GM18519 (cell line): ENCODE measurements around the gene HNF4A.

ENCODE experiments used
- ATAC-seq: cut with Tn5 transposase; IDR thresholded peaks from one replicate; pipeline ENCODE4 v1.9.1; 2021; ENCODE audit warnings: mild to moderate bottlenecking, moderate library complexity; ENCODE audit not compliant: unreplicated experiment, low FRiP score

The HNF4A gene

GRCh38 chr20:44419131-44419844 is 63.8 kb downstream of the HNF4A start:
- no peak for ATAC-seq

GRCh38 chr20:44420497-44420896 is 65.0 kb downstream of the HNF4A start:
- ATAC-seq = no peak

GRCh38 chr20:44422083-44422482 is 66.6 kb downstream of the HNF4A start:
- ATAC-seq = no peak

- ATAC-seq = no peak
Observed at GRCh38 chr20:44423480-44423879, 68.0 kb downstream of the HNF4A start.

GRCh38 chr20:44424039-44424495 is 68.6 kb downstream of the HNF4A start:
- ATAC-seq = no peak

GRCh38 chr20:44425923-44426322 is 70.4 kb downstream of the HNF4A start:
- ATAC-seq = no peak

GRCh38 chr20:44426879-44427790 is 71.6 kb downstream of the HNF4A start:
- ATAC-seq = no peak

GRCh38 chr20:44427804-44428173 is 72.3 kb downstream of the HNF4A start:
- no peak for ATAC-seq

- no peak for ATAC-seq
Observed at GRCh38 chr20:44428174-44429016, 72.9 kb downstream of the HNF4A start.

- ATAC-seq = no peak
Observed at GRCh38 chr20:44429017-44429339, 73.5 kb downstream of the HNF4A start.

- no peak for ATAC-seq
Observed at GRCh38 chr20:44429419-44430269, 74.1 kb downstream of the HNF4A start.

GRCh38 chr20:44430270-44431065 is 75.0 kb downstream of the HNF4A start:
- ATAC-seq = no peak

GRCh38 chr20:44431118-44431501 is 75.6 kb downstream of the HNF4A start:
- no peak for ATAC-seq

GRCh38 chr20:44431502-44432234 is 76.2 kb downstream of the HNF4A start:
- no peak for ATAC-seq

GRCh38 chr20:44432618-44433577 is 77.4 kb downstream of the HNF4A start:
- ATAC-seq = no peak

GRCh38 chr20:44433751-44434538 is 78.4 kb downstream of the HNF4A start:
- ATAC-seq = no peak
